Measurements from ENCODE around the gene SIRT7.
"Not testable (repeated sequence)": the region's sequence is repeated elsewhere in the genome, so short reads cannot be mapped to it uniquely, and the experiment has no call there.

SIRT7 gene

GRCh38 chr17:81921996-81922565, 4.1 kb upstream of the SIRT7 start:
- DNase-seq (ENCODE audit: low spot score) = no peak
- FAIRE-seq = no peak

DNA sequence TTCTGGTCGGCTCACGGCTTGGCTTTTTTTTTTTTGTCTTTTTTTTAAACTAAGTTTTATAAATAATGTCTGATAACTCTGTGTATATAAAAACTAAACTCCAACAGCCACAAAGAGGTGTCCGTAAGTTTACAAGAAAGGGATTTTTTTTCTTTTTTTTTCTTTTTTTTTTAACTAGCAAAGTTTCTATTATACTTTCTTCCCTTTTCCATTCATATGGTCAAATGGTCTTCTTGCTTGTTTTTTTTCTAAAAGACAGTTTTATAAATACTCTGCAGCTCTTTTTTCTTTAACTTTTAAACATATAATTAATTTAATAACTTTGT, 3.5 kb upstream of the SIRT7 start:
- no peak for FAIRE-seq

GRCh38 chr17:81920612-81921536, 2.9 kb upstream of the SIRT7 start:
- FAIRE-seq (no peak), DNase-seq (ENCODE audit: low spot score) (no peak)

More for the DNA sequence above, 3.5 kb upstream of the SIRT7 start:
- no peak for DNase-seq (ENCODE audit: low spot score)

DNA sequence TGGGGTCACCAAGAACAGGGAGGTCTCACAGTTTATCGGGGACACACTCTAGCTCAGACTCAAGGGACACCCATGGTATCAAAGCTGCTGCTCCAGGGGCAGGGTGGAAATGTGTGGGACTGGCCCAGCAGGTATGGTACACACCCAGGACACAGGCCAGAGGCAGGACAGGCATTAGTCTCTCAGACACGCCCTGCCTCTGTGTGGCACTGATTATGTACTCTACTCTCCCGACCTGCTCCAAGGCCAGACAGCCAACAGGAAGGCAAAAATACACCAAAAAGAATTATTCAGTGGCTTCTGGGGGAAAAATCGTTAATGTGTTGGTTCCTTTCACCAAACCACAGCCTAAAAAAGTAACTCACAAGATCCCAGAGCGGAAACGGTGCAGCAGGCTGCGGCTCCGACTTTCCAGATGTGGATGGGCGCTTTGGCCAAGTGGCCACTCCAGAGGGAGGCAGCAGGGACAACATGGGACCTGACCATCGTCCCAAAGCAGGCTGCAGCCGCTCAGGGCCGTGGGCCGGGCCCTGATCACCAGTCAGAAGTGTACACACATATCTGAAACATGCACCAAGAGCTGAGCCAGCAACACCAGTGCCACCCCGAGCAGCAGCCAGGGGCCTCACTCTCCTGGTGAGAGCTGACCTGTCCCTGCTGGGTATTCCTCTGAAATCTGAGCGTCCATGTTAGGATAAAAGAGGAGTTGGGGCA, 1.0 kb upstream of the SIRT7 start:
- DNase-seq (ENCODE audit: low spot score) = no peak
- FAIRE-seq = no peak

DNA sequence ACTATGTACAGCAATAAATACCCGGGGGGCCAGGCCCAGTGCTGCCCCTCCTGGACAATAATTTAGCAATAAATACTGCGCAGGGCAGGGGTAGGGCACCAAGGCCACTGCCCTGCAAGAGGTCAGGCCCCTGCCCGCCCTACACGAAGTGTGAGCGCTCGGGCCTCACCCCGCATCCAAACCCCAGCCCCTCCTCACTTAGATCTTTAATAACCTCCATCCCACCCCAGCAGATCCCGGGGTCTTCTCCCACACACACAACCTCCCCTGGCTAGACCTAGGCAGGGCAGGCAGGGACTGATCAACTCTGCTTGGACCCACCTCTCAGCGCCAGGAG, 325 bp upstream of the SIRT7 start:
- DNase-seq (ENCODE audit: low spot score) = not testable (repeated sequence)
- FAIRE-seq = peak; percentile 30

GRCh38 chr17:81916234-81917001, 1.6 kb downstream of the SIRT7 start:
- FAIRE-seq = no peak
- no peak for DNase-seq (ENCODE audit: low spot score)

DNA sequence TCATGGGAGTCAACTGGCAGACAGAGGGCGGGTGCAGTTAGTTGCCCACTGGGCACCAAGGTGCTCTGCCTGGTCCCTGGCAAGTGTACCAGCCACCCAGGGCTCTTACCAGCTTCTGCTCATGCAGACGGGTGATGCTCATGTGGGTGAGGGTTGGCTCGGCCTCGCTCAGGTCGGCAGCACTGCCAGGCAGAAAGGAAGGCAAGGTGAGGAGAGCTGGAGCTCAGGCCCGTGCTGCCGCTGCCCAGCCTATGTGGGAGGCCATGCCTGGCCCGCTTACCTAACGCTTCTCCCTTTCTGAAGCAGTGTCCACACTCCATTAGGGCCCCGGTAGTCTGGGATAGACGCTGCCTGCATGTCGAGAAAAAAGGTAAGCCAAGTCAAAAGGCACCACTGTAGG, 2.6 kb downstream of the SIRT7 start:
- DNase-seq (ENCODE audit: low spot score) = no peak
- FAIRE-seq = no peak

GRCh38 chr17:81914103-81914850, 3.7 kb downstream of the SIRT7 start:
- DNase-seq (ENCODE audit: low spot score) (no peak), FAIRE-seq (no peak)

DNA sequence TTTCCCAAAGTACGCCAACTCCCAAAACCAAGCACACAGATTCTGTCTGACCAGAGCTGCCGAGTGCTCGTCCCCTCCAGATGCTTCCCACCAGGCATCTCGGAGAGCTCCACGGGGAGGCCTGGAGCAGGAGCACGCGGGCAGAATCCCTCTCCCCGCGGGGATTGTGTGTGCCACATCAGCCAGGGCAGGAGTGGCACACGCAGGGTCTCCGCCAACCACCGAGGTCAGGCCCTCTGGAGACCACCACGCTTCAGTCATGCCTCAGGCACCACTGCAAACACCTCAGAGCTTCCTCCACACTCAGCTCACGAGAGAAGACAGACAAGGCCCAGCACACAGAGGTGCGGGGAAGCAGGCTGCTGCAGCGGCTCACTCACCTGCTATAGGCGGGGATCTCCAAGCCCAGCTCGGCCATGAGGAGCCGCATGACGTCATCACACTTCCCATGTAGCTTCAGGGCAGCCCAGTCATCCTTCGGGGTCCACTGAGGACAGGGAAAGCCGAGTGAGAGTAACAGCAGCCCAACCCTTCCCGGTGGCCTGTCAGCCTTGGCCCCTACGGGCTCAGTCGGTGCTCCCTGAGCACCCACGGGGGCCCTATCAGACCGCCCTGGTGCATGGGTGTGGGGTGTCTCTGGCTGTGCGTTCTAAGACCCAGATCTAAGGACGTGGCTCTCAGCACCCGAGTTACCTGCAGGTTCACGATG, 4.4 kb downstream of the SIRT7 start:
- no peak for DNase-seq (ENCODE audit: low spot score)
- FAIRE-seq = no peak

DNA sequence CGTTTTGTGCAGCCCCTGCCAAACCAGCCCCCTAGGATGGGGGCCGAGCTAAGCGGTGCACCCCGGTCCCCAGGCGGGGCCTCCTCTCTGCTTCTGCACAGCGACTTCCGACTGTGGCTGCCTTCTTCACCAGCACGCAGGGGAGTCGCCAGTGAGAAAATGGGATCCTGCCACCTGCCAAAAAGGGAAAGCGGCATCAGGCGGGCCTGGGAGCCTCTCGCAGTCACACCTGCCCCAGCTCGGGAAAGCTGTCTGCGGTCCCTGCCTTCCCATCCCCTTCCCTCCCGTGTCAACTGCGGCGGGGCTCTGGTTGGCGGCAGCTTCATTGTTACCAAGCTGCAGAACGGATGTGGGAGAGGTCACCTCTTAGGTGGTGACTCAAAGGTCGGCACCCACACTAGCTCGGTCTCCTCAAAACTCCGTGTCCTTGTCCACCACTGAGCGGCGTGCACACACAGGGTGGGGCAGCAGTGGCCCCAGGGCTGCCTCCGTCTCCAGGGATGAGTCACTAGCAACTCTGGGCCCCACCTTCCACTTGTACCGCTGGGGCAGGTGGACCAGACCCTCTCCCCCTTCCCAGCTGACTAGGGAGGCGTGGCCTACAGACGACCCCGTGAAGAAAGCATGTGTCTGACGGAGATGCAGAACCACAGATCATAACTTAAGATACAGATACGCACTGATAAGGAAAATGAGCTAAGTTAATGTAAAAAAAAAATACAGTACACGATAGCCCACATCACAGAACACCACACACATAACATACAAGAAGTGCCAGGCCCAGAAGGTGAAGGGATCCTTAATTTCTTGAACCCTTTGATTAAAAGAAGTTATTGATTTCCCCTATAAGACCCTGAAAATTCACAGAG, 5.3 kb downstream of the SIRT7 start:
- no peak for DNase-seq (ENCODE audit: low spot score)
- FAIRE-seq = no peak

- DNase-seq (ENCODE audit: low spot score) = no peak
- no peak for FAIRE-seq
Measured at GRCh38 chr17:81911969-81912368, 6.0 kb downstream of the SIRT7 start.

- FAIRE-seq = peak; percentile 93
- DNase-seq (ENCODE audit: low spot score) = peak; percentile 100
Measured at GRCh38 chr17:81911277-81911961, 6.6 kb downstream of the SIRT7 start, which contains the start of gene PCYT2. Gene PCYT2 (minus strand): TSS chr17:81911399. CDS start chr17:81911355, 44 bp downstream.

GRCh38 chr17:81910840-81911276, 7.1 kb downstream of the SIRT7 start:
- DNase-seq (ENCODE audit: low spot score) = no peak
- no peak for FAIRE-seq

GRCh38 chr17:81909966-81910839, 7.8 kb downstream of the SIRT7 start:
- no peak for DNase-seq (ENCODE audit: low spot score)
- FAIRE-seq = peak; percentile 93

GRCh38 chr17:81909231-81909630, 8.7 kb downstream of the SIRT7 start:
- DNase-seq (ENCODE audit: low spot score) (no peak), FAIRE-seq (peak; percentile 74)

GRCh38 chr17:81908793-81909192, 9.2 kb downstream of the SIRT7 start:
- no peak for DNase-seq (ENCODE audit: low spot score)

More at GRCh38 chr17:81908793-81909192, 9.2 kb downstream of the SIRT7 start:
- no peak for FAIRE-seq
